AG04449 (cell line): ENCODE results near the gene ARHGAP10.

Experiments
- CTCF ChIA-PET: fragments of 350-600 bp; formaldehyde crosslinking; extraction: SDS; loops from one replicate; lab custom pipeline; 2021; ENCODE audit warnings: antibody characterized with exemption; lab: Yijun Ruan, JAX
- POLR2A ChIA-PET: fragments of 400-600, 350-600 bp; formaldehyde crosslinking; extraction: SDS; loops from one replicate; lab custom pipeline; 2020; ENCODE audit warnings: antibody characterized with exemption, inconsistent platforms; lab: Yijun Ruan, JAX
- DNase-seq: peaks from one replicate; pipeline ENCODE4 v3.0.0-alpha.2; 2010; ENCODE audit warnings: low read depth, low spot score
- H3K4me3 ChIP-seq: 2 replicates; pipeline ENCODE4 v1.5.1; 2011; ENCODE audit warnings: low read depth, mild to moderate bottlenecking, control low read depth, low read length
- CTCF ChIP-seq: IDR thresholded peaks from one replicate; pipeline ENCODE4 v1.5.1; 2011; ENCODE audit warnings: mild to moderate bottlenecking, moderate library complexity, low read length, control low read depth, inconsistent platforms; ENCODE audit not compliant: insufficient read depth; ENCODE audit errors: missing control alignments

ARHGAP10 gene

GRCh38 chr4:147755561-147756295, 23.8 kb downstream of the ARHGAP10 start:
- DNase-seq: no peak
- POLR2A ChIA-PET: interaction anchor here (0.7 kb wide), 1 partner anchor 9 kb away, joined by 3 read pairs; no protein-coding TSS in a partner anchor
- no peak overlapping the region for H3K4me3 ChIP-seq
- TF ChIP-seq CTCF: no peak
- CTCF ChIA-PET: interaction anchor here (0.7 to 1.3 kb wide), 2 partner anchors 12 to 111 kb away, joined by 3 to 9 read pairs; no protein-coding TSS in a partner anchor

GRCh38 chr4:147756417-147756816, 24.5 kb downstream of the ARHGAP10 start:
- no peak for DNase-seq
- no peak overlapping the region for H3K4me3 ChIP-seq
- CTCF ChIA-PET: interaction anchor here (0.7 to 1.3 kb wide), 2 partner anchors 12 to 111 kb away, joined by 3 to 9 read pairs; no protein-coding TSS in a partner anchor
- POLR2A ChIA-PET: no interaction called here
- TF ChIP-seq CTCF: no peak

GRCh38 chr4:147760176-147760575, 28.3 kb downstream of the ARHGAP10 start:
- CTCF ChIA-PET: interaction anchor here (0.7 kb wide), 1 partner anchor 107 kb away, joined by 3 read pairs; no protein-coding TSS in a partner anchor
- DNase-seq: no peak
- POLR2A ChIA-PET: no interaction called here
- H3K4me3 ChIP-seq: no peak overlapping the region
- TF ChIP-seq CTCF: no peak

GRCh38 chr4:147760695-147761094, 28.8 kb downstream of the ARHGAP10 start:
- CTCF ChIA-PET: interaction anchor here (0.7 kb wide), 1 partner anchor 106 kb away, joined by 3 read pairs; no protein-coding TSS in a partner anchor

GRCh38 chr4:147761218-147761883, 29.5 kb downstream of the ARHGAP10 start:
- no peak for TF ChIP-seq CTCF
- CTCF ChIA-PET: no interaction called here
- DNase-seq: no peak
- H3K4me3 ChIP-seq: no peak overlapping the region
- POLR2A ChIA-PET: interaction anchor here (0.6 kb wide), 1 partner anchor 15 kb away, joined by 5 read pairs; no protein-coding TSS in a partner anchor

More at GRCh38 chr4:147760695-147761094, 28.8 kb downstream of the ARHGAP10 start:
- no peak for TF ChIP-seq CTCF
- no peak for DNase-seq
- POLR2A ChIA-PET: interaction anchor here (0.6 kb wide), 1 partner anchor 16 kb away, joined by 5 read pairs; no protein-coding TSS in a partner anchor
- no peak overlapping the region for H3K4me3 ChIP-seq

GRCh38 chr4:147764337-147764736, 32.4 kb downstream of the ARHGAP10 start:
- TF ChIP-seq CTCF: no peak
- H3K4me3 ChIP-seq: no peak overlapping the region
- ChIA-PET CTCF (interaction anchor here (0.8 to 2.5 kb wide), 3 partner anchors 9 to 102 kb away, joined by 3 to 8 read pairs (median 6); no protein-coding TSS in a partner anchor), POLR2A (no interaction called here)
- no peak for DNase-seq
